SK-N-SH treated with all-trans-retinoic acid at 6 μM for 48 hours (cell line): ENCODE results near the gene TRAF1.

Experiments
- ARNTL ChIP-seq: fragments of 450-650 bp; formaldehyde crosslinking; IDR thresholded peaks from 2 replicates; pipeline ENCODE4 v1.5.0; 2020; ENCODE audit warnings: low read depth, mild to moderate bottlenecking, moderate library complexity, borderline replicate concordance
- BACH2 ChIP-seq: fragments of 250-450 bp; sonication (Bioruptor Pico); IDR thresholded peaks from 2 replicates; pipeline ENCODE4 v1.9.0; 2021; ENCODE audit warnings: mild to moderate bottlenecking, borderline replicate concordance
- ESRRG ChIP-seq: fragments of 250-450 bp; sonication (Bioruptor Pico); IDR thresholded peaks from 2 replicates; pipeline ENCODE4 v1.6.1; 2021; ENCODE audit warnings: mild to moderate bottlenecking
- ISL1 ChIP-seq: fragments of 250-450 bp; sonication (Bioruptor Pico); IDR thresholded peaks from 2 replicates; pipeline ENCODE4 v2.1.2; 2022; ENCODE audit warnings: mild to moderate bottlenecking, moderate library complexity
- RARB ChIP-seq: fragments of 250-450 bp; sonication (Bioruptor Pico); IDR thresholded peaks from 2 replicates; pipeline ENCODE4 v1.8.0; 2021; ENCODE audit warnings: mild to moderate bottlenecking, moderate library complexity
- ZC3H10 ChIP-seq: fragments of 250-450 bp; sonication (Bioruptor Pico); IDR thresholded peaks from 2 replicates; pipeline ENCODE4 v1.5.1; 2021; ENCODE audit warnings: mild to moderate bottlenecking, moderate library complexity
- ZFP3 ChIP-seq: fragments of 250-450 bp; sonication (Bioruptor Pico); IDR thresholded peaks from 2 replicates; pipeline ENCODE4 v1.5.0; 2020; ENCODE audit warnings: mild to moderate bottlenecking, moderate library complexity
- ZFP30 ChIP-seq: fragments of 450-650 bp; formaldehyde crosslinking; IDR thresholded peaks from 2 replicates; pipeline ENCODE4 v1.5.0; 2022; ENCODE audit warnings: mild to moderate bottlenecking, moderate library complexity
- ZNF70 ChIP-seq: fragments of 450-650 bp; formaldehyde crosslinking; IDR thresholded peaks from 2 replicates; pipeline ENCODE4 v1.5.0; 2020; ENCODE audit warnings: mild to moderate bottlenecking, moderate library complexity
- ZNF8 ChIP-seq: fragments of 450-650 bp; formaldehyde crosslinking; IDR thresholded peaks from 2 replicates; pipeline ENCODE4 v1.5.0; 2020; ENCODE audit warnings: mild to moderate bottlenecking, moderate library complexity
- TF ChIP-seq, protein P1 (sequence below): fragments of 250-450 bp; sonication (Bioruptor Pico); IDR thresholded peaks from 2 replicates; pipeline ENCODE4 v1.8.0; 2020; ENCODE audit warnings: mild to moderate bottlenecking, moderate library complexity, borderline replicate concordance
- TF ChIP-seq, protein P2 (sequence below): fragments of 250-450 bp; sonication (Bioruptor Pico); IDR thresholded peaks from 2 replicates; pipeline ENCODE4 v1.5.1; 2021; ENCODE audit warnings: mild to moderate bottlenecking, moderate library complexity
- TF ChIP-seq, protein P3 (sequence below): fragments of 250-450 bp; sonication (Bioruptor Pico); IDR thresholded peaks from 2 replicates; pipeline ENCODE4 v1.5.1; 2020; ENCODE audit warnings: low read depth, mild to moderate bottlenecking, moderate library complexity
- TF ChIP-seq, protein P4 (sequence below): fragments of 250-450 bp; sonication (Bioruptor Pico); IDR thresholded peaks from 2 replicates; pipeline ENCODE4 v1.8.0; 2021; ENCODE audit warnings: low read depth, mild to moderate bottlenecking, moderate library complexity, borderline replicate concordance

DNA sequence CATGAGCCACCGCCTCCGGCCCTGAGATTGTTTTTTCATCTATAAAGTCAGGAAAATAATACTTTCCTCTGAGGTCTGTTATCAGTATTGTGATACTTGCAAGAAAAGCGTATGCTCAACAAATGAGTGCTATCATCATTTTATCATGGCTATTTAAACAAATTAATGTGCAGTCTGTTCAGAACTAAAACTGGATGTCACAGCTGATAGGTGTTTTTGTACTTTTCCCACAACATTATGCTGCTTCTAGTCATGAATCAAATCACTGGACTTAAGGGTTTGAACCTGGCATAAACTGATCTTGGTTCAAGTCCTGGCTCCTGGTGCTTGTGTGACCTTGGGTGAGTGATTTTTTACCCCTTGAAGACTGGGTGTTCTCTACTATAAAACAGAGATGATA lies 28.2 kb downstream of the TRAF1 start:
- TF ChIP-seq ESRRG (CRISPR knock-in tag) (no peak), RARB (no peak), ZFP3 (CRISPR knock-in tag) (no peak), ZNF70 (CRISPR knock-in tag) (no peak), ZFP30 (CRISPR knock-in tag) (no peak), ZNF8 (no peak), ARNTL (CRISPR knock-in tag) (no peak), ZC3H10 (CRISPR knock-in tag) (no peak), BACH2 (CRISPR knock-in tag) (no peak), ISL1 (CRISPR knock-in tag) (no peak)
- TF ChIP-seq, protein P1, sequence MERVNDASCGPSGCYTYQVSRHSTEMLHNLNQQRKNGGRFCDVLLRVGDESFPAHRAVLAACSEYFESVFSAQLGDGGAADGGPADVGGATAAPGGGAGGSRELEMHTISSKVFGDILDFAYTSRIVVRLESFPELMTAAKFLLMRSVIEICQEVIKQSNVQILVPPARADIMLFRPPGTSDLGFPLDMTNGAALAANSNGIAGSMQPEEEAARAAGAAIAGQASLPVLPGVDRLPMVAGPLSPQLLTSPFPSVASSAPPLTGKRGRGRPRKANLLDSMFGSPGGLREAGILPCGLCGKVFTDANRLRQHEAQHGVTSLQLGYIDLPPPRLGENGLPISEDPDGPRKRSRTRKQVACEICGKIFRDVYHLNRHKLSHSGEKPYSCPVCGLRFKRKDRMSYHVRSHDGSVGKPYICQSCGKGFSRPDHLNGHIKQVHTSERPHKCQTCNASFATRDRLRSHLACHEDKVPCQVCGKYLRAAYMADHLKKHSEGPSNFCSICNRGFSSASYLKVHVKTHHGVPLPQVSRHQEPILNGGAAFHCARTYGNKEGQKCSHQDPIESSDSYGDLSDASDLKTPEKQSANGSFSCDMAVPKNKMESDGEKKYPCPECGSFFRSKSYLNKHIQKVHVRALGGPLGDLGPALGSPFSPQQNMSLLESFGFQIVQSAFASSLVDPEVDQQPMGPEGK (CRISPR knock-in tag): no peak
- TF ChIP-seq, protein P2, sequence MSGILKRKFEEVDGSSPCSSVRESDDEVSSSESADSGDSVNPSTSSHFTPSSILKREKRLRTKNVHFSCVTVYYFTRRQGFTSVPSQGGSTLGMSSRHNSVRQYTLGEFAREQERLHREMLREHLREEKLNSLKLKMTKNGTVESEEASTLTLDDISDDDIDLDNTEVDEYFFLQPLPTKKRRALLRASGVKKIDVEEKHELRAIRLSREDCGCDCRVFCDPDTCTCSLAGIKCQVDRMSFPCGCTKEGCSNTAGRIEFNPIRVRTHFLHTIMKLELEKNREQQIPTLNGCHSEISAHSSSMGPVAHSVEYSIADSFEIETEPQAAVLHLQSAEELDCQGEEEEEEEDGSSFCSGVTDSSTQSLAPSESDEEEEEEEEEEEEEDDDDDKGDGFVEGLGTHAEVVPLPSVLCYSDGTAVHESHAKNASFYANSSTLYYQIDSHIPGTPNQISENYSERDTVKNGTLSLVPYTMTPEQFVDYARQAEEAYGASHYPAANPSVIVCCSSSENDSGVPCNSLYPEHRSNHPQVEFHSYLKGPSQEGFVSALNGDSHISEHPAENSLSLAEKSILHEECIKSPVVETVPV (CRISPR knock-in tag): no peak
- TF ChIP-seq, protein P3, sequence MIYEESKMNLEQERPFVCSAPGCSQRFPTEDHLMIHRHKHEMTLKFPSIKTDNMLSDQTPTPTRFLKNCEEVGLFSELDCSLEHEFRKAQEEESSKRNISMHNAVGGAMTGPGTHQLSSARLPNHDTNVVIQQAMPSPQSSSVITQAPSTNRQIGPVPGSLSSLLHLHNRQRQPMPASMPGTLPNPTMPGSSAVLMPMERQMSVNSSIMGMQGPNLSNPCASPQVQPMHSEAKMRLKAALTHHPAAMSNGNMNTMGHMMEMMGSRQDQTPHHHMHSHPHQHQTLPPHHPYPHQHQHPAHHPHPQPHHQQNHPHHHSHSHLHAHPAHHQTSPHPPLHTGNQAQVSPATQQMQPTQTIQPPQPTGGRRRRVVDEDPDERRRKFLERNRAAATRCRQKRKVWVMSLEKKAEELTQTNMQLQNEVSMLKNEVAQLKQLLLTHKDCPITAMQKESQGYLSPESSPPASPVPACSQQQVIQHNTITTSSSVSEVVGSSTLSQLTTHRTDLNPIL (CRISPR knock-in tag): no peak
- TF ChIP-seq, protein P4, sequence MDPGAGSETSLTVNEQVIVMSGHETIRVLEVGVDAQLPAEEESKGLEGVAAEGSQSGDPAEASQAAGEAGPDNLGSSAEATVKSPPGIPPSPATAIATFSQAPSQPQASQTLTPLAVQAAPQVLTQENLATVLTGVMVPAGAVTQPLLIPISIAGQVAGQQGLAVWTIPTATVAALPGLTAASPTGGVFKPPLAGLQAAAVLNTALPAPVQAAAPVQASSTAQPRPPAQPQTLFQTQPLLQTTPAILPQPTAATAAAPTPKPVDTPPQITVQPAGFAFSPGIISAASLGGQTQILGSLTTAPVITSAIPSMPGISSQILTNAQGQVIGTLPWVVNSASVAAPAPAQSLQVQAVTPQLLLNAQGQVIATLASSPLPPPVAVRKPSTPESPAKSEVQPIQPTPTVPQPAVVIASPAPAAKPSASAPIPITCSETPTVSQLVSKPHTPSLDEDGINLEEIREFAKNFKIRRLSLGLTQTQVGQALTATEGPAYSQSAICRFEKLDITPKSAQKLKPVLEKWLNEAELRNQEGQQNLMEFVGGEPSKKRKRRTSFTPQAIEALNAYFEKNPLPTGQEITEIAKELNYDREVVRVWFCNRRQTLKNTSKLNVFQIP (CRISPR knock-in tag): no peak
